ENCODE results near the gene AGMAT.

The AGMAT gene

GRCh38 chr1:15531682-15532081, 53.2 kb downstream of the AGMAT start:
- WGBS, 2 experiments (ENCODE audit: insufficient coverage in 2 of 2) = no CpG with 5 or more reads among the region's 2 CpGs
- Histone ChIP-seq H3K4me1 (ENCODE audit: control insufficient read depth, insufficient read depth, low read length, poor library complexity, severe bottlenecking) (no peaks in the 10 kb centered on the region), H3K9me3 (ENCODE audit: control insufficient read depth, low read length) (no peaks in the 10 kb centered on the region), H3K36me3 (ENCODE audit: control insufficient read depth, insufficient read depth, low read length) (peaks cover 46% of the 10 kb centered on the region), H3K4me3 (ENCODE audit: extremely low read depth, insufficient read depth, low read length, poor library complexity, severe bottlenecking) (no peak overlapping the region), H3K27ac (ENCODE audit: low read depth, low read length, severe bottlenecking) (no peak overlapping the region)

GRCh38 chr1:15531003-15531402, 53.8 kb downstream of the AGMAT start:
- Histone ChIP-seq H3K9me3 (ENCODE audit: control insufficient read depth, low read length) (no peaks in the 10 kb centered on the region), H3K4me3 (ENCODE audit: extremely low read depth, insufficient read depth, low read length, poor library complexity, severe bottlenecking) (no peak overlapping the region), H3K36me3 (ENCODE audit: control insufficient read depth, insufficient read depth, low read length) (peaks cover 39% of the 10 kb centered on the region), H3K4me1 (ENCODE audit: control insufficient read depth, insufficient read depth, low read length, poor library complexity, severe bottlenecking) (peaks cover 2% of the 10 kb centered on the region), H3K27ac (ENCODE audit: low read depth, low read length, severe bottlenecking) (no peak overlapping the region)
- WGBS, 2 experiments (ENCODE audit: insufficient coverage in 2 of 2) = 100% methylated on average over 1 of the region's 4 CpGs

GRCh38 chr1:15526490-15527339, 58.1 kb downstream of the AGMAT start, which contains the start of gene DNAJC16:
TSS of gene DNAJC16 (plus strand) at chr1:15526848. CDS start at chr1:15529106, 2,258 bp downstream.
- H3K4me3 ChIP-seq (ENCODE audit: extremely low read depth, insufficient read depth, low read length, poor library complexity, severe bottlenecking) = peak within 1 kb of the TSS; percentile 72
- H3K27ac ChIP-seq (ENCODE audit: low read depth, low read length, severe bottlenecking) = peak within 1 kb of the TSS; percentile 94
- peaks cover 13% of the 10 kb centered on the region for H3K4me1 ChIP-seq (ENCODE audit: control insufficient read depth, insufficient read depth, low read length, poor library complexity, severe bottlenecking)
- 0% methylated on average over 53 to 58 of the region's 65 CpGs for WGBS, 2 experiments (ENCODE audit: insufficient coverage in 2 of 2)
- no peaks in the 10 kb centered on the region for H3K9me3 ChIP-seq (ENCODE audit: control insufficient read depth, low read length)
- peaks cover 16% of the 10 kb centered on the region for H3K36me3 ChIP-seq (ENCODE audit: control insufficient read depth, insufficient read depth, low read length)

- Histone ChIP-seq H3K9me3 (ENCODE audit: control insufficient read depth, low read length) (no peaks in the 10 kb centered on the region), H3K4me1 (ENCODE audit: control insufficient read depth, insufficient read depth, low read length, poor library complexity, severe bottlenecking) (peaks cover 13% of the 10 kb centered on the region), H3K27ac (ENCODE audit: low read depth, low read length, severe bottlenecking) (peak overlapping the region; percentile 82), H3K4me3 (ENCODE audit: extremely low read depth, insufficient read depth, low read length, poor library complexity, severe bottlenecking) (peak overlapping the region; percentile 72), H3K36me3 (ENCODE audit: control insufficient read depth, insufficient read depth, low read length) (peaks cover 14% of the 10 kb centered on the region)
- WGBS, 2 experiments (ENCODE audit: insufficient coverage in 2 of 2) = 0% methylated on average over 1 to 2 of the region's 9 CpGs
Observed at GRCh38 chr1:15526021-15526489, 58.8 kb downstream of the AGMAT start.

- peaks cover 13% of the 10 kb centered on the region for H3K4me1 ChIP-seq (ENCODE audit: control insufficient read depth, insufficient read depth, low read length, poor library complexity, severe bottlenecking)
- peaks cover 7% of the 10 kb centered on the region for H3K36me3 ChIP-seq (ENCODE audit: control insufficient read depth, insufficient read depth, low read length)
- WGBS, 2 experiments (ENCODE audit: insufficient coverage in 2 of 2) = 3% methylated on average over 25 to 28 of the region's 40 CpGs
- H3K4me3 ChIP-seq (ENCODE audit: extremely low read depth, insufficient read depth, low read length, poor library complexity, severe bottlenecking) = peak overlapping the region; percentile 72
- H3K27ac ChIP-seq (ENCODE audit: low read depth, low read length, severe bottlenecking) = peak overlapping the region; percentile 82
- no peaks in the 10 kb centered on the region for H3K9me3 ChIP-seq (ENCODE audit: control insufficient read depth, low read length)
Observed at GRCh38 chr1:15525050-15526020, 59.5 kb downstream of the AGMAT start.

- peaks cover 13% of the 10 kb centered on the region for H3K4me1 ChIP-seq (ENCODE audit: control insufficient read depth, insufficient read depth, low read length, poor library complexity, severe bottlenecking)
- 0 to 1% methylated on average over 14 to 47 of the region's 88 CpGs for WGBS, 2 experiments (ENCODE audit: insufficient coverage in 2 of 2)
- peaks cover 3% of the 10 kb centered on the region for H3K36me3 ChIP-seq (ENCODE audit: control insufficient read depth, insufficient read depth, low read length)
- peak overlapping the region; percentile 99 for H3K27ac ChIP-seq (ENCODE audit: low read depth, low read length, severe bottlenecking)
- no peaks in the 10 kb centered on the region for H3K9me3 ChIP-seq (ENCODE audit: control insufficient read depth, low read length)
- peak overlapping the region; percentile 72 for H3K4me3 ChIP-seq (ENCODE audit: extremely low read depth, insufficient read depth, low read length, poor library complexity, severe bottlenecking)
Observed at GRCh38 chr1:15524283-15525049, 60.4 kb downstream of the AGMAT start.

GRCh38 chr1:15524021-15524282, 60.9 kb downstream of the AGMAT start, which contains the start of gene CASP9:
TSS of gene CASP9 (minus strand) at chr1:15524215. CDS start at chr1:15524200, 15 bp downstream.
- 0% methylated on average over 17 to 27 of the region's 27 CpGs for WGBS, 2 experiments (ENCODE audit: insufficient coverage in 2 of 2)

GRCh38 chr1:15523104-15524020, 61.5 kb downstream of the AGMAT start:
- H3K9me3 ChIP-seq (ENCODE audit: control insufficient read depth, low read length) = no peaks in the 10 kb centered on the region
- peak overlapping the region; percentile 66 for H3K4me3 ChIP-seq (ENCODE audit: extremely low read depth, insufficient read depth, low read length, poor library complexity, severe bottlenecking)
- peaks cover 13% of the 10 kb centered on the region for H3K4me1 ChIP-seq (ENCODE audit: control insufficient read depth, insufficient read depth, low read length, poor library complexity, severe bottlenecking)
- no peaks in the 10 kb centered on the region for H3K36me3 ChIP-seq (ENCODE audit: control insufficient read depth, insufficient read depth, low read length)
- H3K27ac ChIP-seq (ENCODE audit: low read depth, low read length, severe bottlenecking) = peak overlapping the region; percentile 78
- 42 to 45% methylated on average over 12 to 17 of the region's 18 CpGs for WGBS, 2 experiments (ENCODE audit: insufficient coverage in 2 of 2)

More at GRCh38 chr1:15524021-15524282, 60.9 kb downstream of the AGMAT start, which contains the start of gene CASP9:
- Histone ChIP-seq H3K36me3 (ENCODE audit: control insufficient read depth, insufficient read depth, low read length) (peaks cover 2% of the 10 kb centered on the region), H3K4me1 (ENCODE audit: control insufficient read depth, insufficient read depth, low read length, poor library complexity, severe bottlenecking) (peaks cover 13% of the 10 kb centered on the region), H3K9me3 (ENCODE audit: control insufficient read depth, low read length) (no peaks in the 10 kb centered on the region), H3K27ac (ENCODE audit: low read depth, low read length, severe bottlenecking) (peak within 1 kb of the TSS; percentile 99), H3K4me3 (ENCODE audit: extremely low read depth, insufficient read depth, low read length, poor library complexity, severe bottlenecking) (peak within 1 kb of the TSS; percentile 72)

GRCh38 chr1:15522551-15522950, 62.3 kb downstream of the AGMAT start:
- Histone ChIP-seq H3K4me1 (ENCODE audit: control insufficient read depth, insufficient read depth, low read length, poor library complexity, severe bottlenecking) (peaks cover 13% of the 10 kb centered on the region), H3K36me3 (ENCODE audit: control insufficient read depth, insufficient read depth, low read length) (no peaks in the 10 kb centered on the region), H3K4me3 (ENCODE audit: extremely low read depth, insufficient read depth, low read length, poor library complexity, severe bottlenecking) (no peak overlapping the region), H3K27ac (ENCODE audit: low read depth, low read length, severe bottlenecking) (no peak overlapping the region), H3K9me3 (ENCODE audit: control insufficient read depth, low read length) (no peaks in the 10 kb centered on the region)
- WGBS, 2 experiments (ENCODE audit: insufficient coverage in 2 of 2) = 94 to 97% methylated on average over 3 of the region's 4 CpGs
